Measurements from ENCODE around the gene CNOT4. TPM values are rescaled to one million over a fixed set of nuclear protein-coding genes. Genes with fewer than 3 reads are reported as not detected.

CNOT4 gene
- polyA plus RNA-seq, 2 of the 4 experiments (the other 2 are of a cell fraction) = 10.0 to 16.4 TPM

GRCh38 chr7:135414850-135415439, 95.0 kb downstream of the CNOT4 start:
- TF ChIP-seq CHD2 (IDR thresholded peaks at IDR 0.05; ENCODE audit: low read length, partially characterized antibody) = no peak
- TF ChIP-seq NFE2L2 (conservative IDR thresholded peaks at IDR 0.05; ENCODE audit: low read length) = no peak
- no peak for TF ChIP-seq ESRRA (IDR thresholded peaks at IDR 0.05; ENCODE audit: borderline replicate concordance, low read length)
- TF ChIP-seq RCOR1 (IDR thresholded peaks at IDR 0.05; ENCODE audit: low read depth, low read length) = no peak
- no peak for TF ChIP-seq HOXB13 (CRISPR knock-in tag; IDR thresholded peaks at IDR 0.05; ENCODE audit: low read depth)
- TF ChIP-seq MAFK (IDR thresholded peaks at IDR 0.05; ENCODE audit: partially characterized antibody) = no peak
- no peak for TF ChIP-seq FOXS1 (CRISPR knock-in tag; IDR thresholded peaks at IDR 0.05)
- peak; percentile 59 for TF ChIP-seq SMC3 (IDR thresholded peaks at IDR 0.05)
- peak; percentile 68 for TF ChIP-seq CTCF (IDR thresholded peaks at IDR 0.05)
- no peak for TF ChIP-seq PHF8 (IDR thresholded peaks at IDR 0.05; ENCODE audit: borderline replicate concordance, low read depth)
- peak; percentile 59 to 60 for TF ChIP-seq RAD21 (conservative IDR thresholded peaks at IDR 0.05 in 1 of 2, IDR thresholded peaks at IDR 0.05 in 1 of 2)
- TF ChIP-seq PBX3 (IDR thresholded peaks at IDR 0.05) = no peak
- TF ChIP-seq CBX8 (IDR thresholded peaks at IDR 0.05) = no peak
- TF ChIP-seq CBX2 (IDR thresholded peaks at IDR 0.05; ENCODE audit: borderline replicate concordance, low read depth) = no peak
- no peak for TF ChIP-seq EP300 (IDR thresholded peaks at IDR 0.05)
- no peak for TF ChIP-seq RNF2 (IDR thresholded peaks at IDR 0.05; ENCODE audit: borderline replicate concordance, low read depth)
- TF ChIP-seq POLR2A (IDR thresholded peaks at IDR 0.05; ENCODE audit: low read length) = no peak
- no peak for TF ChIP-seq BHLHE40 (IDR thresholded peaks at IDR 0.05; ENCODE audit: low read depth, low read length)
- no peak for TF ChIP-seq SREBF2 (IDR thresholded peaks at IDR 0.05)
- no peak for TF ChIP-seq ZSCAN20 (CRISPR knock-in tag; IDR thresholded peaks at IDR 0.05)
- TF ChIP-seq EHMT2 (IDR thresholded peaks at IDR 0.05; ENCODE audit: low read depth) = no peak
- H3K4me2 ChIP-seq = no peak overlapping the region
- ATAC-seq (peak; percentile 80 to 90), DNase-seq (ENCODE audit: low read depth in 1 of 2, low spot score in 1 of 2) (peak; percentile 16 to 83), FAIRE-seq (peak; percentile 73)
- H3K4me3 ChIP-seq = no peak overlapping the region
- ChIA-PET POLR2A (no interaction called here), CTCF (interaction anchor here (0.7 to 4.0 kb wide), 15 partner anchors 10 to 230 kb away, joined by 3 to 17 read pairs (median 4); no protein-coding TSS in a partner anchor)
- H3K27ac ChIP-seq = no peak overlapping the region
- 63% methylated on average over 2 of the region's 2 CpGs for WGBS (ENCODE audit: missing lambda C conversion rate)
- H3K4me1 ChIP-seq = no peaks in the 10 kb centered on the region
- no peaks in the 10 kb centered on the region for H3K9me3 ChIP-seq

GRCh38 chr7:135414208-135414607, 95.7 kb downstream of the CNOT4 start:
- CTCF ChIA-PET = interaction anchor here (0.6 to 4.0 kb wide), 10 partner anchors 11 to 139 kb away, joined by 3 to 17 read pairs (median 4); no protein-coding TSS in a partner anchor
- TF ChIP-seq RNF2 (IDR thresholded peaks at IDR 0.05; ENCODE audit: borderline replicate concordance, low read depth) (no peak), ESRRA (IDR thresholded peaks at IDR 0.05; ENCODE audit: borderline replicate concordance, low read length) (no peak), MYC (IDR thresholded peaks at IDR 0.05; ENCODE audit: borderline replicate concordance, low read length) (no peak), CEBPB (IDR thresholded peaks at IDR 0.05) (no peak), SMC3 (IDR thresholded peaks at IDR 0.05) (no peak), RCOR1 (IDR thresholded peaks at IDR 0.05; ENCODE audit: low read depth, low read length) (no peak), HOXA7 (CRISPR knock-in tag; IDR thresholded peaks at IDR 0.05) (no peak), FOSB (CRISPR knock-in tag; IDR thresholded peaks at IDR 0.05) (no peak), ZNF302 (CRISPR knock-in tag; IDR thresholded peaks at IDR 0.05) (no peak), CHD4 (IDR thresholded peaks at IDR 0.05; ENCODE audit: borderline replicate concordance) (no peak), ZSCAN20 (CRISPR knock-in tag; IDR thresholded peaks at IDR 0.05) (no peak), JUNB (IDR thresholded peaks at IDR 0.05) (no peak), NFE2L2 (conservative IDR thresholded peaks at IDR 0.05; ENCODE audit: low read length) (no peak), HES2 (IDR thresholded peaks at IDR 0.05) (no peak)
- Histone ChIP-seq H3K4me3 (no peak overlapping the region), H3K27ac (no peak overlapping the region), H3K9me3 (no peaks in the 10 kb centered on the region), H3K4me2 (no peak overlapping the region), H3K4me1 (no peaks in the 10 kb centered on the region)
- ATAC-seq (no peak), FAIRE-seq (no peak), DNase-seq (ENCODE audit: low read depth in 1 of 2, low spot score in 1 of 2) (no peak)
- 63% methylated on average over 3 of the region's 3 CpGs for WGBS (ENCODE audit: missing lambda C conversion rate)
- POLR2A ChIA-PET = no interaction called here
